Measurements from ENCODE around the gene ALDH1L1. TPM values are rescaled to one million over a fixed set of nuclear protein-coding genes. Genes with fewer than 3 reads are reported as not detected.

ALDH1L1 gene
- total RNA-seq, 2 experiments from 2014 or later, result not detected

DNA sequence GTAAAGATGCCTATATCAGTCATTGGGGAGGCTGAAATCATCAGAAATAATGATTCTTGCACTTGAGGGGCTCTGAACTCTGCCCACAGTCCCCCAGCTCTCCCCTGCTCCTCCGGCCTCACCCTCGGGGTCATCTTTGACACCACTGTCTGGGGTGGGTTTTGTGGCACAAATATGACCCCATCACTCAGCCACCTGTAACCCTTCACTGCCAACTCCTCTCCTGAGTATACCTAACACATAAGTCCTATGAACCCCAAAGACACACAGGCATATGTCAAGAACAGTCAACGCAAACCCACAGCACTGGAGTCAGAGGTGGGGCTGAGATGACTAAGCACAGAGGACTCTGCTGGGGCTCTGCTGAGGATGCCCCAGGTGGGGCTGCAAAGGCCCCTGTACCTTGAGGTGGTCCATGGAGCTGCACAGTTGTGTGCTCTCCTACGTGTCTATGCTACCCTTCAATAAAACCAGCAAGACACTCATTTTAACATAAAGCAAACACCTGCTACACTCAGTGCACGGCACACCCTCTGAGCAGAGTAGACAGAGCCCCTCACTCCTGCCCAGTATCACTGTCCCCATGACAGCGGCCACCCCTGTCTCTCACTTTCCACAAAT lies 126.3 kb downstream of the ALDH1L1 start:
- ChIA-PET CTCF (no interaction called here), POLR2A (no interaction called here)
- no peak for DNase-seq
- Mint-ChIP-seq H3K4me3 (no peak overlapping the region), H3K27me3 (no peaks in the 10 kb centered on the region), H3K9me3 (no peaks in the 10 kb centered on the region), H3K36me3 (ENCODE audit: low read depth) (no peaks in the 10 kb centered on the region), H3K4me1 (peaks cover 12% of the 10 kb centered on the region), H3K27ac (no peak overlapping the region)

Other genes starting within 250 kb of the ALDH1L1 start
- not detected for gene ROPN1B, start 211.4 kb downstream of the ALDH1L1 start, total RNA-seq
- 10 to 100 TPM; 25.6 to 30.0 TPM for gene SLC41A3, start 96.5 kb downstream of the ALDH1L1 start, total RNA-seq
- not detected for gene KLF15, start 176.8 kb upstream of the ALDH1L1 start, total RNA-seq
- gene CFAP100, start 214.3 kb upstream of the ALDH1L1 start, total RNA-seq, result not detected